ENCODE data around the gene MAGEA11. TPM values are rescaled to one million over a fixed set of nuclear protein-coding genes. Genes with fewer than 3 reads are reported as not detected.

The MAGEA11 gene
- total and polyA plus RNA-seq, 2 of the 8 experiments (the other 6 are each of a cell fraction or from before 2014, with no cell fraction given) = not detected

- Histone ChIP-seq H2BK15ac (ENCODE audit: low read length) (no peak overlapping the region), H3K4me2 (ENCODE audit: insufficient read depth in 1 of 2, low read depth in 2 of 2, low read length in 2 of 2) (no peak overlapping the region), H4K20me1 (replicated peaks in 1 of 2; ENCODE audit: control insufficient read depth in 1 of 2, insufficient read depth in 2 of 2, low read length in 2 of 2) (no peaks in the 10 kb centered on the region), H3K9ac (replicated peaks in 1 of 4; ENCODE audit: extremely low read depth in 1 of 4, low read depth in 3 of 4, low read length in 3 of 4) (no peak overlapping the region), H3K27ac (ENCODE audit: low read depth, low read length) (no peak overlapping the region), H3K4me1 (replicated peaks in 1 of 4; ENCODE audit: control insufficient read depth in 3 of 4, insufficient read depth in 4 of 4, low read length in 3 of 4) (peaks cover 0 to 13% (median 6%) of the 10 kb centered on the region in 4 experiments; a peak in 4 of 7 replicates), H3K79me1 (ENCODE audit: low read depth, low read length) (no peaks in the 10 kb centered on the region), H3K14ac (ENCODE audit: insufficient read length) (no peak overlapping the region), H3K4ac (replicated peaks; ENCODE audit: insufficient read length, low read depth, low read length) (no peak overlapping the region), H3K23me2 (ENCODE audit: low read depth, low read length) (no peaks in the 10 kb centered on the region), H3K36me3 (ENCODE audit: control insufficient read depth in 2 of 4, insufficient read depth in 4 of 4, low read length in 3 of 4) (no peaks in the 10 kb centered on the region), H3K4me3 (ENCODE audit: extremely low read depth in 1 of 4, insufficient read depth in 2 of 4, low read depth in 3 of 4, low read length in 4 of 4) (no peak overlapping the region), H2BK20ac (ENCODE audit: low read length) (no peak overlapping the region), H2AFZ (ENCODE audit: low read length) (no peak overlapping the region), H4K91ac (replicated peaks; ENCODE audit: insufficient read length, low read length) (no peak overlapping the region), H2BK5ac (ENCODE audit: low read depth, low read length) (no peak overlapping the region), H2BK12ac (ENCODE audit: low read depth, low read length) (no peak overlapping the region), H3K9me3 (ENCODE audit: insufficient read depth in 2 of 2, low read depth in 1 of 2, low read length in 1 of 2) (no peaks in the 10 kb centered on the region; a peak in 1 of 4 replicates), H4K5ac (ENCODE audit: insufficient read length, low read depth, low read length) (no peak overlapping the region), H3K27me3 (replicated peaks in 1 of 4; ENCODE audit: control insufficient read depth in 3 of 4, extremely low read depth in 1 of 4, insufficient read depth in 3 of 4, low read length in 3 of 4) (no peaks in the 10 kb centered on the region), H2BK120ac (replicated peaks; ENCODE audit: low read depth, low read length) (no peak overlapping the region), H3K23ac (ENCODE audit: insufficient read length) (no peak overlapping the region), H3K79me2 (ENCODE audit: control insufficient read depth in 1 of 2, insufficient read depth in 2 of 2, low read length in 2 of 2) (no peaks in the 10 kb centered on the region), H4K8ac (ENCODE audit: extremely low read depth, insufficient read depth, low read length) (no peak overlapping the region), H2AK5ac (ENCODE audit: low read depth, low read length) (no peak overlapping the region), H3K18ac (ENCODE audit: extremely low read depth, low read length) (no peak overlapping the region), H3K56ac (replicated peaks; ENCODE audit: insufficient read length, low read depth, low read length) (no peak overlapping the region)
- POLR2A ChIA-PET (ENCODE audit: partially characterized antibody) = no interaction called here
- no peak for DNase-seq (ENCODE audit: low read depth in 1 of 2, low spot score in 2 of 2)
- TF ChIP-seq KDM5A (IDR thresholded peaks at IDR 0.05; ENCODE audit: low read length) = no peak
- CTCF ChIA-PET (ENCODE audit: partially characterized antibody) = no interaction called here
- 86% methylated on average over 6 of the region's 6 CpGs; no CpG with 5 or more reads in 1 of the 2 experiments for WGBS, 2 experiments (ENCODE audit: extremely low coverage in 1 of 2, insufficient coverage in 1 of 2, insufficient read length in 1 of 2, insufficient replicate concordance in 2 of 2, low coverage in 1 of 2, low lambda C conversion rate in 2 of 2, missing lambda C conversion rate in 1 of 2)
- no peak for FAIRE-seq
Observed at GRCh38 chrX:149683966-149684730, 27.7 kb upstream of the MAGEA11 start.
